IMR-90 (cell line): ENCODE results near the gene POC1B. TPM values are rescaled to one million over a fixed set of nuclear protein-coding genes. Genes with fewer than 3 reads are reported as not detected.

Experiments
- ATAC-seq: fragments of 200-7000 bp; cut with Tn5 transposase; 2 replicates; pipeline ENCODE4 v1.9.1; 2020; ENCODE audit warnings: low read depth, mild to moderate bottlenecking, moderate library complexity
- BruUV-seq: library from RNA; stranded (reverse); fragments of 400-500 nt; replicated peaks from 2 replicates; lab custom pipeline; 2021; lab: Mats Ljungman, UMichigan
- CTCF ChIA-PET: fragments of 300-600 bp; formaldehyde crosslinking; extraction: SDS; loops from one replicate; lab custom pipeline; 2021; ENCODE audit warnings: antibody characterized with exemption; lab: Yijun Ruan, JAX
- POLR2A ChIA-PET: fragments of 300-600 bp; sonication (Branson Sonifier 250); formaldehyde crosslinking; loops from one replicate; lab custom pipeline; 2022; ENCODE audit warnings: antibody characterized with exemption; ENCODE audit not compliant: unreplicated experiment; lab: Charles Lee
- DNase-seq: peaks from one replicate; pipeline ENCODE4 v3.0.0; 2013
- H2AFZ ChIP-seq: replicated peaks from 2 replicates; pipeline ENCODE3; 2013; ENCODE audit warnings: low read length, mild to moderate bottlenecking; ENCODE audit not compliant: poor library complexity
- H2AK5ac ChIP-seq: 2 replicates; pipeline ENCODE4 v1.6.1; 2013; ENCODE audit warnings: low read depth, low read length, inconsistent platforms
- H2AK9ac ChIP-seq: replicated peaks from 2 replicates; pipeline ENCODE3; 2013; ENCODE audit warnings: mild to moderate bottlenecking, low read depth, low read length, moderate library complexity; ENCODE audit not compliant: poor library complexity
- H2BK120ac ChIP-seq: 2 replicates; pipeline ENCODE4 v1.6.1; 2013; ENCODE audit warnings: low read depth, low read length, inconsistent platforms
- H2BK15ac ChIP-seq: 3 replicates; pipeline ENCODE4 v1.6.1; 2013; ENCODE audit warnings: low read depth, low read length, inconsistent platforms
- H2BK20ac ChIP-seq: 2 replicates; pipeline ENCODE4 v1.6.1; 2013; ENCODE audit warnings: low read depth, mild to moderate bottlenecking, inconsistent platforms, low read length, moderate library complexity
- H2BK5ac ChIP-seq: 2 replicates; pipeline ENCODE4 v1.6.1; 2013; ENCODE audit warnings: mild to moderate bottlenecking, low read depth, low read length, inconsistent platforms; ENCODE audit not compliant: poor library complexity, severe bottlenecking
- H3K14ac ChIP-seq: replicated peaks from 2 replicates; pipeline ENCODE4 v1.6.1; 2013; ENCODE audit warnings: low read depth, low read length, inconsistent platforms
- H3K18ac ChIP-seq: 2 replicates; pipeline ENCODE4 v1.6.1; 2013; ENCODE audit warnings: low read depth, low read length, control low read depth
- H3K23ac ChIP-seq: 2 replicates; pipeline ENCODE4 v1.6.1; 2013; ENCODE audit warnings: low read depth, low read length, inconsistent platforms
- H3K27ac ChIP-seq: 2 replicates; pipeline ENCODE4 v1.5.1; 2013; ENCODE audit warnings: mild to moderate bottlenecking, control low read depth, low read length; ENCODE audit not compliant: insufficient read depth
- H3K27me3 ChIP-seq: 2 replicates; pipeline ENCODE4 v1.6.1; 2013; ENCODE audit warnings: low read length; ENCODE audit not compliant: control insufficient read depth, insufficient read depth
- H3K36me3 ChIP-seq: 2 replicates; pipeline ENCODE4 v1.6.1; 2013; ENCODE audit warnings: low read length, mixed read lengths; ENCODE audit not compliant: control insufficient read depth, insufficient read depth
- H3K4ac ChIP-seq: 2 replicates; pipeline ENCODE4 v1.6.1; 2013; ENCODE audit warnings: low read depth, low read length, inconsistent platforms
- H3K4me1 ChIP-seq: 2 replicates; pipeline ENCODE4 v1.6.1; 2013; ENCODE audit warnings: low read length, mixed read lengths; ENCODE audit not compliant: control insufficient read depth, insufficient read depth
- H3K4me2 ChIP-seq: 2 replicates; pipeline ENCODE4 v1.6.1; 2013; ENCODE audit warnings: low read depth, mild to moderate bottlenecking, control low read depth, low read length, moderate library complexity
- H3K4me3 ChIP-seq: 2 replicates; pipeline ENCODE4 v1.5.1; 2013; ENCODE audit warnings: low read depth, mild to moderate bottlenecking, control low read depth, low read length, moderate library complexity; ENCODE audit not compliant: insufficient read depth
- H3K56ac ChIP-seq: 2 replicates; pipeline ENCODE4 v1.6.1; 2013; ENCODE audit warnings: low read length, inconsistent platforms; ENCODE audit not compliant: insufficient read depth; ENCODE audit errors: extremely low read depth
- H3K79me1 ChIP-seq, 2 experiments: 2 replicates each; pipeline ENCODE4 v1.6.1; 2013; ENCODE audit warnings: low read length in 2 of 2, inconsistent platforms in 1 of 2, low read depth in 1 of 2
- H3K9ac ChIP-seq: 2 replicates; pipeline ENCODE4 v1.6.1; 2013; ENCODE audit warnings: low read depth, low read length, control low read depth
- H3K9me1 ChIP-seq: 2 replicates; pipeline ENCODE4 v1.6.1; 2013; ENCODE audit warnings: low read length, inconsistent platforms; ENCODE audit not compliant: insufficient read depth
- H3K9me3 ChIP-seq: 2 replicates; pipeline ENCODE4 v1.6.1; 2013; ENCODE audit warnings: low read length; ENCODE audit not compliant: control insufficient read depth, insufficient read depth
- H4K20me1 ChIP-seq: 2 replicates; pipeline ENCODE4 v1.6.1; 2013; ENCODE audit warnings: low read length, inconsistent platforms; ENCODE audit not compliant: insufficient read depth
- H4K5ac ChIP-seq: 2 replicates; pipeline ENCODE4 v1.6.1; 2013; ENCODE audit warnings: mild to moderate bottlenecking, low read depth, low read length, control low read depth
- H4K8ac ChIP-seq, 2 experiments: 2 replicates each; pipeline ENCODE4 v1.6.1; 2013; ENCODE audit warnings: low read depth in 2 of 2, low read length in 2 of 2, control low read depth in 1 of 2, inconsistent platforms in 1 of 2
- H4K91ac ChIP-seq: 2 replicates; pipeline ENCODE4 v1.6.1; 2013; ENCODE audit warnings: low read depth, low read length, inconsistent platforms; ENCODE audit not compliant: insufficient read depth
- BHLHE40 ChIP-seq: fragments of 150-350 bp; IDR thresholded peaks from 2 replicates; pipeline ENCODE4 v1.6.1; 2016; ENCODE audit warnings: mild to moderate bottlenecking, low read depth, low read length
- CEBPB ChIP-seq: IDR thresholded peaks from 2 replicates; pipeline ENCODE4 v1.6.1; 2012; ENCODE audit warnings: low read depth, low read length, improper control_type of control experiment
- FOS ChIP-seq: fragments of 150-350 bp; IDR thresholded peaks from 2 replicates; pipeline ENCODE4 v1.6.1; 2016; ENCODE audit warnings: low read depth, low read length
- MAFK ChIP-seq: IDR thresholded peaks from 2 replicates; pipeline ENCODE4 v1.6.1; 2012; ENCODE audit warnings: low read depth, low read length, improper control_type of control experiment
- MAZ ChIP-seq: IDR thresholded peaks from 2 replicates; pipeline ENCODE4 v1.6.1; 2012; ENCODE audit warnings: low read depth, mild to moderate bottlenecking, low read length, improper control_type of control experiment, moderate library complexity, borderline replicate concordance
- NFE2L2 ChIP-seq: fragments of 150-350 bp; IDR thresholded peaks from 2 replicates; pipeline ENCODE4 v1.6.1; 2016; ENCODE audit warnings: low read depth, mild to moderate bottlenecking, low read length
- POLR2A ChIP-seq: IDR thresholded peaks from 2 replicates; pipeline ENCODE4 v1.6.1; 2012; ENCODE audit warnings: mild to moderate bottlenecking, low read depth, low read length
- RCOR1 ChIP-seq: IDR thresholded peaks from 2 replicates; pipeline ENCODE4 v1.6.1; 2012; ENCODE audit warnings: mild to moderate bottlenecking, low read length, improper control_type of control experiment; ENCODE audit not compliant: insufficient replicate concordance
- SMC3 ChIP-seq: fragments of 150-350 bp; IDR thresholded peaks from 2 replicates; pipeline ENCODE4 v1.6.1; 2016; ENCODE audit warnings: low read depth, mild to moderate bottlenecking, antibody characterized with exemption, low read length, moderate library complexity
- WGBS, 2 experiments: methylation state at CpG; one replicate each; pipeline versions ENCODE4 v1.1.5 to v1.1.7; 2013; ENCODE audit warnings: missing lambda C conversion rate in 2 of 2; ENCODE audit not compliant: insufficient read length in 1 of 2; ENCODE audit errors: extremely low coverage in 2 of 2; 5-methylcytosine and 5-hydroxymethylcytosine counted together
- dilution Hi-C: fragments of 300-500 bp; cut with HindIII; formaldehyde crosslinking; loops from one replicate; pipeline ENCODE4 v1.14.3; 2018; ENCODE audit warnings: low sequenced_read_pairs; ENCODE audit not compliant: unreplicated experiment
- in situ Hi-C: fragments of 300-500 bp; cut with MboI; formaldehyde crosslinking; loops from 3 replicates; pipeline ENCODE4 v1.14.3; 2019; ENCODE audit warnings: low sequenced_read_pairs, inconsistent platforms, mixed read lengths
- intact Hi-C: fragments of 100-400 bp; cut with micrococcal nuclease; formaldehyde crosslinking; loops from 2 replicates; pipeline ENCODE4 v1.10.0; 2022
- polyA plus RNA-seq, 3 experiments: library from polyadenylated mRNA; depleted of rRNA; stranded (reverse); fragments of >200 nt; gene quantifications; 2 replicates each; pipeline ENCODE4 v1.2.3, GENCODE V29; 2012; ENCODE audit warnings: low replicate concordance in 1 of 3
- total RNA-seq: library from RNA; depleted of rRNA; stranded (reverse); fragments of >200 nt; gene quantifications from 2 replicates; pipeline ENCODE4 v1.2.3, GENCODE V29; 2012
- TF ChIP-seq, protein P1 (sequence below): conservative IDR thresholded peaks from 2 replicates; pipeline ENCODE4 v1.5.1; 2012; ENCODE audit warnings: mild to moderate bottlenecking, low read depth, low read length, improper control_type of control experiment
- TF ChIP-seq, protein P2 (sequence below): fragments of 150-350 bp; IDR thresholded peaks from 2 replicates; pipeline ENCODE4 v1.6.1; 2017; ENCODE audit warnings: mild to moderate bottlenecking, antibody characterized with exemption, low read length, low read depth

POC1B gene
- total and polyA plus RNA-seq, 2 of the 4 experiments (the other 2 are of a cell fraction) = 5.0 to 10.4 TPM

DNA sequence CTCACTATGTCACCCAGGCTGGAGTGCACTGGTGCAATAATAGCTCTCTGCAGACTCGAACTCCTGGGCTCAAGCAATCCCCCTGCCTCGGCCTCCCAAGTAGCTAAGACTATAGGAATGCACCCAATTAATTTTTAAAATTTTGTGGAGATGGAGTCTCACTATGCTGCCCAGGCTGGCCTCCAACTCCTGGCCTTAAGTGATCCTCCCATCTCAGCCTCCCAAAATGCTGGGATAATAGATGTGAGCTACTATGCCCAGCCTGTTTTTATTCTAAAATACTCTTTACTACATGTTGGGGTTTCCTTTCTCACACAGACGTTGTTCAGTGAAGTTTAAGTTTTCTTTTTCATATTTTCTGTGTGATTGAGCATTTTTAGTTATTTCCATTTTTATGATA is 112.6 kb downstream of the POC1B start:
- no peak for TF ChIP-seq CEBPB
- TF ChIP-seq, protein P1, sequence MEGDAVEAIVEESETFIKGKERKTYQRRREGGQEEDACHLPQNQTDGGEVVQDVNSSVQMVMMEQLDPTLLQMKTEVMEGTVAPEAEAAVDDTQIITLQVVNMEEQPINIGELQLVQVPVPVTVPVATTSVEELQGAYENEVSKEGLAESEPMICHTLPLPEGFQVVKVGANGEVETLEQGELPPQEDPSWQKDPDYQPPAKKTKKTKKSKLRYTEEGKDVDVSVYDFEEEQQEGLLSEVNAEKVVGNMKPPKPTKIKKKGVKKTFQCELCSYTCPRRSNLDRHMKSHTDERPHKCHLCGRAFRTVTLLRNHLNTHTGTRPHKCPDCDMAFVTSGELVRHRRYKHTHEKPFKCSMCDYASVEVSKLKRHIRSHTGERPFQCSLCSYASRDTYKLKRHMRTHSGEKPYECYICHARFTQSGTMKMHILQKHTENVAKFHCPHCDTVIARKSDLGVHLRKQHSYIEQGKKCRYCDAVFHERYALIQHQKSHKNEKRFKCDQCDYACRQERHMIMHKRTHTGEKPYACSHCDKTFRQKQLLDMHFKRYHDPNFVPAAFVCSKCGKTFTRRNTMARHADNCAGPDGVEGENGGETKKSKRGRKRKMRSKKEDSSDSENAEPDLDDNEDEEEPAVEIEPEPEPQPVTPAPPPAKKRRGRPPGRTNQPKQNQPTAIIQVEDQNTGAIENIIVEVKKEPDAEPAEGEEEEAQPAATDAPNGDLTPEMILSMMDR = no peak
- no peak for TF ChIP-seq SMC3
- no peak for TF ChIP-seq RCOR1
- TF ChIP-seq, protein P2, sequence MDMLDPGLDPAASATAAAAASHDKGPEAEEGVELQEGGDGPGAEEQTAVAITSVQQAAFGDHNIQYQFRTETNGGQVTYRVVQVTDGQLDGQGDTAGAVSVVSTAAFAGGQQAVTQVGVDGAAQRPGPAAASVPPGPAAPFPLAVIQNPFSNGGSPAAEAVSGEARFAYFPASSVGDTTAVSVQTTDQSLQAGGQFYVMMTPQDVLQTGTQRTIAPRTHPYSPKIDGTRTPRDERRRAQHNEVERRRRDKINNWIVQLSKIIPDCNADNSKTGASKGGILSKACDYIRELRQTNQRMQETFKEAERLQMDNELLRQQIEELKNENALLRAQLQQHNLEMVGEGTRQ = no peak
- no peak for TF ChIP-seq FOS
- no peak for TF ChIP-seq NFE2L2
- no peak for TF ChIP-seq POLR2A
- no peak for TF ChIP-seq MAFK
- TF ChIP-seq BHLHE40 = no peak
- TF ChIP-seq MAZ = no peak
- ATAC-seq (no peak), DNase-seq (no peak)
- Histone ChIP-seq H2AFZ (no peak overlapping the region), H3K9me3 (no peaks in the 10 kb centered on the region), H3K56ac (no peak overlapping the region), H2BK5ac (no peak overlapping the region), H4K91ac (no peak overlapping the region), H3K23ac (no peak overlapping the region), H4K20me1 (no peaks in the 10 kb centered on the region), H3K14ac (no peak overlapping the region), H3K4me3 (no peak overlapping the region), H4K8ac (no peak overlapping the region), H3K9me1 (peaks cover 18% of the 10 kb centered on the region), H2AK9ac (no peak overlapping the region), H2BK120ac (no peak overlapping the region), H2AK5ac (no peak overlapping the region), H3K4me2 (no peak overlapping the region), H3K27me3 (no peaks in the 10 kb centered on the region), H2BK15ac (no peak overlapping the region), H3K27ac (no peak overlapping the region), H2BK20ac (no peak overlapping the region; the same call in 1 of the 2 replicates), H3K9ac (no peak overlapping the region), H3K4me1 (peaks cover 14% of the 10 kb centered on the region), H3K18ac (no peak overlapping the region), H4K5ac (no peak overlapping the region), H3K36me3 (no peaks in the 10 kb centered on the region), H3K4ac (no peak overlapping the region), H3K79me1 (peaks cover 0 to 19% of the 10 kb centered on the region in 2 experiments; a peak in 2 of 4 replicates)
- in situ Hi-C loops (no loop called here), dilution Hi-C loops (no loop called here), intact Hi-C loops (no loop called here)
- BruUV-seq = no TSS peak
- ChIA-PET CTCF (no interaction called here), POLR2A (no interaction called here)
- no CpG with 5 or more reads among the region's 3 CpGs for WGBS, 2 experiments
